WTC11 (cell line): ENCODE data around the gene KXD1. TPM values are rescaled to one million over a fixed set of nuclear protein-coding genes. Genes with fewer than 3 reads are reported as not detected.

Experiments used
- ATAC-seq: fragments of 200-7000 bp; cut with Tn5 transposase; 2 replicates; pipeline ENCODE4 v1.10.0; 2021; ENCODE audit warnings: mild to moderate bottlenecking, moderate library complexity
- CTCF ChIA-PET: fragments of 300-600 bp; sonication (Branson Sonifier 250); formaldehyde crosslinking; loops from one replicate; lab custom pipeline; 2021; ENCODE audit warnings: antibody characterized with exemption; lab: Charles Lee
- POLR2A ChIA-PET: fragments of 350-600 bp; sonication (Branson Sonifier 250); formaldehyde crosslinking; loops from one replicate; lab custom pipeline; 2021; ENCODE audit warnings: antibody characterized with exemption; lab: Charles Lee
- DNase-seq: peaks from one replicate; pipeline ENCODE4 v3.0.0; 2021; ENCODE audit warnings: low spot score
- H3K27ac Mint-ChIP-seq: 2 replicates; pipeline ENCODE4 v1.8.0; 2021; ENCODE audit warnings: mixed read lengths
- H3K27me3 Mint-ChIP-seq: 2 replicates; pipeline ENCODE4 v1.8.0; 2021; ENCODE audit warnings: low read depth, mild to moderate bottlenecking, moderate library complexity, mixed read lengths
- H3K36me3 Mint-ChIP-seq: 2 replicates; pipeline ENCODE4 v1.8.0; 2021; ENCODE audit warnings: mixed read lengths
- H3K4me1 Mint-ChIP-seq: 2 replicates; pipeline ENCODE4 v1.8.0; 2022; ENCODE audit warnings: mixed read lengths
- H3K4me3 Mint-ChIP-seq: 2 replicates; pipeline ENCODE4 v1.8.0; 2021; ENCODE audit warnings: mild to moderate bottlenecking, moderate library complexity, mixed read lengths
- H3K9me3 Mint-ChIP-seq: 2 replicates; pipeline ENCODE4 v1.8.0; 2021; ENCODE audit warnings: mixed read lengths
- ATF3 ChIP-seq: sonication (generic); formaldehyde crosslinking; conservative IDR thresholded peaks from 2 replicates; pipeline ENCODE4 v1.8.1; 2022; ENCODE audit warnings: mild to moderate bottlenecking, missing genetic modification reagents
- CREM ChIP-seq: sonication (generic); formaldehyde crosslinking; IDR thresholded peaks from 2 replicates; pipeline ENCODE4 v1.8.1; 2022; ENCODE audit warnings: mild to moderate bottlenecking, missing genetic modification reagents, moderate library complexity
- E2F1 ChIP-seq: sonication (generic); formaldehyde crosslinking; IDR thresholded peaks from 2 replicates; pipeline ENCODE4 v1.8.0; 2022; ENCODE audit warnings: mild to moderate bottlenecking, missing genetic modification reagents
- E2F4 ChIP-seq: sonication (generic); formaldehyde crosslinking; IDR thresholded peaks from 2 replicates; pipeline ENCODE4 v1.8.1; 2022; ENCODE audit warnings: low read depth, mild to moderate bottlenecking, moderate library complexity, missing genetic modification reagents, borderline replicate concordance
- EMX1 ChIP-seq: fragments of 250-450 bp; sonication (Bioruptor Pico); IDR thresholded peaks from 2 replicates; pipeline ENCODE4 v1.8.0; 2021; ENCODE audit warnings: mild to moderate bottlenecking
- ETV6 ChIP-seq: sonication (generic); formaldehyde crosslinking; IDR thresholded peaks from 2 replicates; pipeline ENCODE4 v1.8.1; 2022; ENCODE audit warnings: mild to moderate bottlenecking, missing genetic modification reagents
- FOXK1 ChIP-seq: sonication (generic); formaldehyde crosslinking; IDR thresholded peaks from 2 replicates; pipeline ENCODE4 v1.8.0; 2022; ENCODE audit warnings: mild to moderate bottlenecking, moderate library complexity, missing genetic modification reagents
- FOXP1 ChIP-seq: sonication (generic); formaldehyde crosslinking; IDR thresholded peaks from 2 replicates; pipeline ENCODE4 v1.8.0; 2022; ENCODE audit warnings: missing genetic modification reagents, mild to moderate bottlenecking, moderate library complexity, borderline replicate concordance
- KAT7 ChIP-seq: sonication (generic); formaldehyde crosslinking; IDR thresholded peaks from 2 replicates; pipeline ENCODE4 v1.8.1; 2023; ENCODE audit warnings: missing genetic modification reagents, mild to moderate bottlenecking, borderline replicate concordance
- NFYB ChIP-seq: sonication (generic); formaldehyde crosslinking; conservative IDR thresholded peaks from 2 replicates; pipeline ENCODE4 v1.8.0; 2022; ENCODE audit warnings: low read depth, missing genetic modification reagents
- NR1H2 ChIP-seq: sonication (generic); formaldehyde crosslinking; IDR thresholded peaks from 2 replicates; pipeline ENCODE4 v1.9.0; 2021; ENCODE audit warnings: mild to moderate bottlenecking, moderate library complexity, missing genetic modification reagents
- NR2C2 ChIP-seq: sonication (generic); formaldehyde crosslinking; IDR thresholded peaks from 2 replicates; pipeline ENCODE4 v1.8.0; 2022; ENCODE audit warnings: mild to moderate bottlenecking, missing genetic modification reagents
- PRRX2 ChIP-seq: fragments of 250-450 bp; sonication (Bioruptor Pico); IDR thresholded peaks from 2 replicates; pipeline ENCODE4 v1.8.0; 2021; ENCODE audit warnings: mild to moderate bottlenecking
- RORB ChIP-seq: fragments of 250-450 bp; sonication (Bioruptor Pico); IDR thresholded peaks from 2 replicates; pipeline ENCODE4 v1.9.0; 2021; ENCODE audit warnings: mild to moderate bottlenecking
- SMAD3 ChIP-seq: sonication (generic); formaldehyde crosslinking; IDR thresholded peaks from 2 replicates; pipeline ENCODE4 v1.8.0; 2022; ENCODE audit warnings: missing genetic modification reagents, mild to moderate bottlenecking, borderline replicate concordance
- SOX15 ChIP-seq: fragments of 250-450 bp; sonication (Bioruptor Pico); IDR thresholded peaks from 2 replicates; pipeline ENCODE4 v1.9.0; 2021; ENCODE audit warnings: mild to moderate bottlenecking
- TEAD1 ChIP-seq: sonication (generic); formaldehyde crosslinking; IDR thresholded peaks from 2 replicates; pipeline ENCODE4 v1.8.0; 2022; ENCODE audit warnings: mild to moderate bottlenecking, missing genetic modification reagents
- ZNF138 ChIP-seq: sonication (generic); formaldehyde crosslinking; conservative IDR thresholded peaks from 2 replicates; pipeline ENCODE4 v1.8.1; 2022; ENCODE audit warnings: mild to moderate bottlenecking, moderate library complexity, missing genetic modification reagents
- ZNF317 ChIP-seq: sonication (generic); formaldehyde crosslinking; IDR thresholded peaks from 2 replicates; pipeline ENCODE4 v1.8.1; 2023; ENCODE audit warnings: low read depth, mild to moderate bottlenecking, moderate library complexity, missing genetic modification reagents, borderline replicate concordance
- ZNF423 ChIP-seq: fragments of 250-450 bp; sonication (Bioruptor Pico); IDR thresholded peaks from 2 replicates; pipeline ENCODE4 v2.1.2; 2022; ENCODE audit warnings: mild to moderate bottlenecking, moderate library complexity
- ZNF671 ChIP-seq: fragments of 250-450 bp; sonication (Bioruptor Pico); IDR thresholded peaks from 2 replicates; pipeline ENCODE4 v1.8.0; 2021; ENCODE audit warnings: mild to moderate bottlenecking
- total RNA-seq: library from RNA; stranded (reverse); gene quantifications from 3 replicates; pipeline ENCODE4 v1.2.3, GENCODE V29; 2021
- TF ChIP-seq, protein P1 (sequence below): sonication (generic); formaldehyde crosslinking; conservative IDR thresholded peaks from 2 replicates; pipeline ENCODE4 v1.8.1; 2023; ENCODE audit warnings: mild to moderate bottlenecking, low read depth, missing genetic modification reagents, moderate library complexity
- TF ChIP-seq, protein P2 (sequence below): sonication (generic); formaldehyde crosslinking; IDR thresholded peaks from 2 replicates; pipeline ENCODE4 v1.8.1; 2023; ENCODE audit warnings: mild to moderate bottlenecking, moderate library complexity, missing genetic modification reagents
- TF ChIP-seq, protein P3 (sequence below): sonication (generic); formaldehyde crosslinking; IDR thresholded peaks from 2 replicates; pipeline ENCODE4 v1.8.1; 2022; ENCODE audit warnings: missing genetic modification reagents, borderline replicate concordance

The KXD1 gene
- total RNA-seq, 1 experiment from 2014 or later = 136 TPM

- TF ChIP-seq, protein P1, sequence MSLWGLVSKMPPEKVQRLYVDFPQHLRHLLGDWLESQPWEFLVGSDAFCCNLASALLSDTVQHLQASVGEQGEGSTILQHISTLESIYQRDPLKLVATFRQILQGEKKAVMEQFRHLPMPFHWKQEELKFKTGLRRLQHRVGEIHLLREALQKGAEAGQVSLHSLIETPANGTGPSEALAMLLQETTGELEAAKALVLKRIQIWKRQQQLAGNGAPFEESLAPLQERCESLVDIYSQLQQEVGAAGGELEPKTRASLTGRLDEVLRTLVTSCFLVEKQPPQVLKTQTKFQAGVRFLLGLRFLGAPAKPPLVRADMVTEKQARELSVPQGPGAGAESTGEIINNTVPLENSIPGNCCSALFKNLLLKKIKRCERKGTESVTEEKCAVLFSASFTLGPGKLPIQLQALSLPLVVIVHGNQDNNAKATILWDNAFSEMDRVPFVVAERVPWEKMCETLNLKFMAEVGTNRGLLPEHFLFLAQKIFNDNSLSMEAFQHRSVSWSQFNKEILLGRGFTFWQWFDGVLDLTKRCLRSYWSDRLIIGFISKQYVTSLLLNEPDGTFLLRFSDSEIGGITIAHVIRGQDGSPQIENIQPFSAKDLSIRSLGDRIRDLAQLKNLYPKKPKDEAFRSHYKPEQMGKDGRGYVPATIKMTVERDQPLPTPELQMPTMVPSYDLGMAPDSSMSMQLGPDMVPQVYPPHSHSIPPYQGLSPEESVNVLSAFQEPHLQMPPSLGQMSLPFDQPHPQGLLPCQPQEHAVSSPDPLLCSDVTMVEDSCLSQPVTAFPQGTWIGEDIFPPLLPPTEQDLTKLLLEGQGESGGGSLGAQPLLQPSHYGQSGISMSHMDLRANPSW (CRISPR knock-in tag) = no peak
- TF ChIP-seq FOXP1 (0 out of 2 replicates have a peak, but pooled peaks have one; percentile 31), SMAD3 (CRISPR knock-in tag) (no peak), NR1H2 (CRISPR knock-in tag) (no peak)
These were observed 52.5 kb downstream of the KXD1 start (continued) for GRCh38 chr19:18610245-18610555.

- Mint-ChIP-seq H3K27me3 (peaks cover 84% of the 10 kb centered on the region), H3K4me1 (peaks cover 40% of the 10 kb centered on the region), H3K4me3 (peak overlapping the region; percentile 80), H3K27ac (peak overlapping the region; percentile 86), H3K36me3 (no peaks in the 10 kb centered on the region), H3K9me3 (no peaks in the 10 kb centered on the region)
- CTCF ChIA-PET = interaction anchor here (1.0 to 1.4 kb wide), 3 partner anchors 17 to 66 kb away, joined by 4 to 8 read pairs (median 5); no protein-coding TSS in a partner anchor
- POLR2A ChIA-PET = no interaction called here
- peak; percentile 3 for ATAC-seq
- peak; percentile 69 for DNase-seq
- no peak for TF ChIP-seq KAT7 (CRISPR knock-in tag)
- no peak for TF ChIP-seq FOXK1 (CRISPR knock-in tag)
- no peak for TF ChIP-seq ZNF671 (CRISPR knock-in tag)
- no peak for TF ChIP-seq PRRX2 (CRISPR knock-in tag)
- TF ChIP-seq ETV6 (CRISPR knock-in tag) = peak; percentile 44; the same call in 1 of the 2 replicates
- TF ChIP-seq NFYB (CRISPR knock-in tag) = no peak
- TF ChIP-seq, protein P2, sequence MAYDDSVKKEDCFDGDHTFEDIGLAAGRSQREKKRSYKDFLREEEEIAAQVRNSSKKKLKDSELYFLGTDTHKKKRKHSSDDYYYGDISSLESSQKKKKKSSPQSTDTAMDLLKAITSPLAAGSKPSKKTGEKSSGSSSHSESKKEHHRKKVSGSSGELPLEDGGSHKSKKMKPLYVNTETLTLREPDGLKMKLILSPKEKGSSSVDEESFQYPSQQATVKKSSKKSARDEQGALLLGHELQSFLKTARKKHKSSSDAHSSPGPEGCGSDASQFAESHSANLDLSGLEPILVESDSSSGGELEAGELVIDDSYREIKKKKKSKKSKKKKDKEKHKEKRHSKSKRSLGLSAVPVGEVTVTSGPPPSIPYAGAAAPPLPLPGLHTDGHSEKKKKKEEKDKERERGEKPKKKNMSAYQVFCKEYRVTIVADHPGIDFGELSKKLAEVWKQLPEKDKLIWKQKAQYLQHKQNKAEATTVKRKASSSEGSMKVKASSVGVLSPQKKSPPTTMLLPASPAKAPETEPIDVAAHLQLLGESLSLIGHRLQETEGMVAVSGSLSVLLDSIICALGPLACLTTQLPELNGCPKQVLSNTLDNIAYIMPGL (CRISPR knock-in tag) = 0 out of 2 replicates have a peak, but pooled peaks have one; percentile 18
- TF ChIP-seq ZNF138 (CRISPR knock-in tag) = no peak
- no peak for TF ChIP-seq NR2C2 (CRISPR knock-in tag)
- TF ChIP-seq EMX1 (CRISPR knock-in tag) = no peak
- peak; percentile 38; the same call in 1 of the 2 replicates for TF ChIP-seq FOXP1
- TF ChIP-seq ZNF423 (CRISPR knock-in tag) = peak; percentile 97
- TF ChIP-seq CREM (CRISPR knock-in tag) = no peak
- no peak for TF ChIP-seq E2F4 (CRISPR knock-in tag)
- TF ChIP-seq SOX15 = no peak
- TF ChIP-seq TEAD1 (CRISPR knock-in tag) = peak; percentile 79
- 0 out of 2 replicates have a peak, but pooled peaks have one; percentile 7 for TF ChIP-seq ZNF317 (CRISPR knock-in tag)
- no peak for TF ChIP-seq RORB (CRISPR knock-in tag)
- no peak for TF ChIP-seq ATF3
- TF ChIP-seq E2F1 (CRISPR knock-in tag) = no peak
- TF ChIP-seq, protein P3, sequence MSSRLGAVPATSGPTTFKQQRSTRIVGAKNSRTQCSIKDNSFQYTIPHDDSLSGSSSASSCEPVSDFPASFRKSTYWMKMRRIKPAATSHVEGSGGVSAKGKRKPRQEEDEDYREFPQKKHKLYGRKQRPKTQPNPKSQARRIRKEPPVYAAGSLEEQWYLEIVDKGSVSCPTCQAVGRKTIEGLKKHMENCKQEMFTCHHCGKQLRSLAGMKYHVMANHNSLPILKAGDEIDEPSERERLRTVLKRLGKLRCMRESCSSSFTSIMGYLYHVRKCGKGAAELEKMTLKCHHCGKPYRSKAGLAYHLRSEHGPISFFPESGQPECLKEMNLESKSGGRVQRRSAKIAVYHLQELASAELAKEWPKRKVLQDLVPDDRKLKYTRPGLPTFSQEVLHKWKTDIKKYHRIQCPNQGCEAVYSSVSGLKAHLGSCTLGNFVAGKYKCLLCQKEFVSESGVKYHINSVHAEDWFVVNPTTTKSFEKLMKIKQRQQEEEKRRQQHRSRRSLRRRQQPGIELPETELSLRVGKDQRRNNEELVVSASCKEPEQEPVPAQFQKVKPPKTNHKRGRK (CRISPR knock-in tag) = no peak
These were observed 53.1 kb downstream of the KXD1 start for GRCh38 chr19:18610556-18611326.
